Aorta (tissue), 5 donors: ENCODE measurements around the gene TCF19. TPM values are rescaled to one million over a fixed set of nuclear protein-coding genes. Genes with fewer than 3 reads are reported as not detected.
A peak's percentile ranks its signal among the peaks of the same experiment; 100 is the strongest.

Source experiments
- ATAC-seq: fragments of 200-7000 bp; cut with Tn5 transposase; one replicate; pipeline ENCODE4 v1.9.1; 2022; ENCODE audit warnings: moderate library complexity; ENCODE audit not compliant: low FRiP score
- DNase-seq, 2 donors: peaks; one replicate each; pipeline ENCODE4 v3.0.0-alpha.2; 2020
- H3K27ac ChIP-seq, 2 donors: one replicate each; pipeline ENCODE4 v1.5.1; 2013; ENCODE audit warnings: low read length in 2 of 2, mild to moderate bottlenecking in 2 of 2, moderate library complexity in 2 of 2, control low read depth in 1 of 2, inconsistent platforms in 1 of 2, low read depth in 1 of 2
- H3K27me3 ChIP-seq, 2 donors: one replicate each; pipeline ENCODE4 v1.6.1; 2013; ENCODE audit warnings: control low read depth in 1 of 2, low read length in 1 of 2, mild to moderate bottlenecking in 1 of 2, moderate library complexity in 1 of 2; ENCODE audit not compliant: insufficient read depth in 2 of 2, control insufficient read depth in 1 of 2
- H3K36me3 ChIP-seq, 2 donors: one replicate each; pipeline ENCODE4 v1.6.1; 2013; ENCODE audit warnings: control low read depth in 1 of 2, low read length in 1 of 2, mild to moderate bottlenecking in 1 of 2; ENCODE audit not compliant: insufficient read depth in 2 of 2, control insufficient read depth in 1 of 2
- H3K4me1 ChIP-seq, 2 donors: one replicate each; pipeline ENCODE4 v1.6.1; 2013; ENCODE audit warnings: low read length in 2 of 2, control low read depth in 1 of 2, mild to moderate bottlenecking in 1 of 2, moderate library complexity in 1 of 2; ENCODE audit not compliant: insufficient read depth in 2 of 2, control insufficient read depth in 1 of 2
- H3K4me3 ChIP-seq, 2 donors: one replicate each; pipeline ENCODE4 v1.5.1; 2013; ENCODE audit warnings: low read length in 2 of 2, control low read depth in 1 of 2, mild to moderate bottlenecking in 1 of 2
- H3K9me3 ChIP-seq: one replicate; pipeline ENCODE4 v1.6.1; 2013; ENCODE audit warnings: mild to moderate bottlenecking, low read length; ENCODE audit not compliant: control insufficient read depth
- WGBS, 2 donors: extraction: QIAGEN DNeasy Blood & Tissue Kit; methylation state at CpG; one replicate each; pipeline ENCODE4 v1.1.7; 2013; 5-methylcytosine and 5-hydroxymethylcytosine counted together
- intact Hi-C, 2 donors: fragments of 100-400 bp; cut with DNase I; formaldehyde crosslinking; loops; one replicate each; pipeline versions ENCODE4 v1.14.2 to v1.15.0; 2022
- polyA plus RNA-seq, 2 donors: library from polyadenylated mRNA; stranded (reverse); fragments of 200-250 nt; gene quantifications; one replicate each; pipeline ENCODE4 v1.2.3, GENCODE V29; 2013
- total RNA-seq, 2 donors: library from RNA; stranded (reverse); fragmentation: NEBNext Ultra II Directional; extraction: Animal tissue kit (Norgen Biotek cat#: 25700); gene quantifications; one replicate each; pipeline ENCODE4 v1.2.1, GENCODE V29; 2021
- donor health status: healthy with polysubstance abuse.
- donor health status: Bipolar disorder and iron deficiency.
- donor health status: DM: no; HTN: no; CAD: no.
- donor health status: DM: no; HTN: no; CAD: no.
- donor health status: DM: yes; HTN: yes; CAD: no.

The TCF19 gene
- total and polyA plus RNA-seq, 4 donors: 3.1 to 8.3 (median 3.8) TPM

DNA sequence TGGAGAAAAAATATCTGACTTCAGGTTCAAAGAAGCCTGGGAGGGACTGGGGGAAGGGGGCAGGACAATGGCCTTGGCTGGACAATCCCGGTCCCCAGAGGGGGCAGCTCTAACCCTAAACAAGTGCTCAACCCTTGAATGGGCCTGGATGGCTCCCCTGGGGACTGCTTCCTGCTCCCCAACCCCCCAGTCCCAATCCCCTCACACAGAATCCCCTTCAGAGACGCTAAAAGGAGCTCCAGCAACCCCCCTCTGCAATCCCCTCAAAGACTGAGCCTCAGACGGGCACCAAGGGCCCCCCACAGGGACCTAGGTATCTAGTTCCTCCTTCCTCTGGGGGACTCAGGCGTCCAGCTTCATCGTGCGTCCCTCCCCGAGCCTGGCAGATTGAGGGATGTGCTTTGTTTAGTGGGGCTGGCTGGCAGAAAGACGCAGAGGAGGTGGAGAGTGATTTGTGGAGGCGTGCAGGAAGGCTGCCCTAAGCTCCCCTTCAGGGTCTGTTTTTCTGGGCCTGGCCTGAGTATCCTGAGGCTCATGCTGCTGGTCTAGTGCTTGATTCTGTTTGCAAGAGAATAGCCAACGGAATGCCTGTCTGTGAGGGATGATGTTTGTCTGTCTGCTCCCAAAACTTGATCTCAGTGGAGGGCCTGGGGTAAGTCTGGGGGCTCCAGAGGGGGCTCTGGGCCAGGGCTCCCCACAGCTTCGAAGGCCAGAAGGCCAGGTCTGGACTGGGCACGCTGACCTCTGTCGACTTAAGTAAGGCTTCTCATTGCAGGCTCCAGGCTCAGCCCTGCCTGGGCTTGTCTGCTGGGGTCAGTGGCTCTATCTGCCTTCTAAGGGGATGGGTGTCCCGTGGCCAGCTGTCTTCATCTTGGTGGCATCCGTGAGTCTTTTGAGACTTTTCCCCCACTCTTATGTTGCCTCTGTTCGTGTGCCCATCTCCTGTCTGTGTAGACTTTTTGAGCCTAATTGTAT lies 13.8 kb downstream of the TCF19 start:
- H3K27ac ChIP-seq: no peak overlapping the region
- H3K36me3 ChIP-seq: no peaks in the 10 kb centered on the region
- ATAC-seq (no peak), DNase-seq (peak in 1 of 2 donors; percentile 53)
- no peaks in the 10 kb centered on the region for H3K9me3 ChIP-seq
- no peaks in the 10 kb centered on the region for H3K27me3 ChIP-seq
- intact Hi-C loops: no loop called here
- no peaks in the 10 kb centered on the region for H3K4me1 ChIP-seq
- no peak overlapping the region for H3K4me3 ChIP-seq
- WGBS, 2 donors: 71 to 76% methylated on average over 16 of the region's 16 CpGs

DNA sequence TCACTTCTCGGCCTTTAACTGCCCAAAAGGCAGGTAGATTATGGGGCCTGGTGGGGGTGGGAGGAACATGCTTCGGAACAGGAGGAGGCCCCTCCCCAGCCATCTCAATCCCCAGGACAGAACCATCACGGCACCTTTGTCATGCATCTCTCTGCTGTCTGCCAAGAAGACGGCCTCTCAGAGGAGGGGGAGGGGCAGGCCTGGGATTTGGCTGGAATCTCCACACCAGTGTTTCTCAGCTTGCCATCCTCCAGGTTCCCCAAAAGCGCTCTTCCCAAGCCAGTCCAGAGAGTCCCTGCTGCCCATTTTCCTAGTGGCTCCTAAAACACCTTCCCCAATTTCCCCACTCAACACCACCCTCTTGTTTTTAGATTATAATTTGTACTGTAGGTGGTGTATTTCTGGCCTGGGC lies 14.6 kb downstream of the TCF19 start:
- no peaks in the 10 kb centered on the region for H3K36me3 ChIP-seq
- peak in 1 of 2 donors; percentile 9 for DNase-seq
- no peaks in the 10 kb centered on the region for H3K4me1 ChIP-seq
- no peak overlapping the region for H3K27ac ChIP-seq
- H3K4me3 ChIP-seq: no peak overlapping the region
- 60 to 69% methylated on average over 5 of the region's 5 CpGs for WGBS, 2 donors
- intact Hi-C loops: no loop called here
- no peaks in the 10 kb centered on the region for H3K27me3 ChIP-seq
- ATAC-seq: no peak
- no peaks in the 10 kb centered on the region for H3K9me3 ChIP-seq

DNA sequence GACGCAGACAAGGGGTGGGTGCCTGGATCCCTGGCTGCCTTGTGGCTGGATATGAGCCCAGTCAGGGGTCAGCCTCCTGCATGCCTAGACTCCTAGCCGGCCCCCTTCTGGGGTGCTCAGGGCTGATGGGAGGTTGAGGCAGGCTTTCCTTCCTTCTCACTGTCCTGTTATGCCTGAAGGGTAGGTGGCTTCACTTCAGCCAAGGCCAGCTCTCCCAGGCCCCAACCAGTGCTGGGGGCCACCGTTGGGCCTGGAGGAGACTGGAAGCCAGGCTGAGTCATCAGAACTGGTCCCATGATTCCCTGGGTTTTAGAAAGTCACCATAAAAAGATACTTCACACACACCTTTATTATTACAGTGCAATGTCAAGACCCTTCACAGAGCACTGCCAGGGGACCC lies 15.0 kb downstream of the TCF19 start:
- Histone ChIP-seq H3K4me1 (no peaks in the 10 kb centered on the region), H3K4me3 (no peak overlapping the region), H3K36me3 (no peaks in the 10 kb centered on the region), H3K27me3 (no peaks in the 10 kb centered on the region), H3K27ac (no peak overlapping the region), H3K9me3 (no peaks in the 10 kb centered on the region)
- intact Hi-C loops: no loop called here
- ATAC-seq (no peak), DNase-seq (peak in 1 of 2 donors; percentile 53)
- 45 to 47% methylated on average over 3 of the region's 3 CpGs for WGBS, 2 donors

DNA sequence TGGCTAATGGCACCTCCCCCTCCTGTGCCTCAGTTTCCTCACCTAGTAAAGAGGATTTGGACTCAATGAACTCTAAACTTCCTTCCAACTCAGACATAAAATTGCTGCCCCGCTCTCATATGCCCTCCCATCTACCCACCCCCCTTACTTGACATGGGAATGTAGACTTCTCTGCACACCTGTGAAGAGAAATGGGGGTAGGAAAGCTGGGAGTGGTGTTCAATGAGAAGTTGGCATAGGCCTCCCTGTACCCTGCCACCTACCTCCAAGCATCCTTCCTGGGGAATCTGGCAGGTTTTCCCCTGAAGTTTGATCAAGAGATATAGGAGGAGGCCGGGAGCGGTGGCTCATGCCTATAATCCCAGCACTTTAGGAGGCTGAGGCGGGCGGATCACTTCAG lies 16.0 kb downstream of the TCF19 start:
- ATAC-seq (no peak), DNase-seq (peak in 1 of 2 donors; percentile 15)
- no peak overlapping the region for H3K4me3 ChIP-seq
- H3K27me3 ChIP-seq: no peaks in the 10 kb centered on the region
- no peak overlapping the region for H3K27ac ChIP-seq
- H3K4me1 ChIP-seq: no peaks in the 10 kb centered on the region
- 88 to 93% methylated on average over 5 of the region's 5 CpGs for WGBS, 2 donors
- H3K9me3 ChIP-seq: no peaks in the 10 kb centered on the region
- intact Hi-C loops: no loop called here
- H3K36me3 ChIP-seq: no peaks in the 10 kb centered on the region

DNA sequence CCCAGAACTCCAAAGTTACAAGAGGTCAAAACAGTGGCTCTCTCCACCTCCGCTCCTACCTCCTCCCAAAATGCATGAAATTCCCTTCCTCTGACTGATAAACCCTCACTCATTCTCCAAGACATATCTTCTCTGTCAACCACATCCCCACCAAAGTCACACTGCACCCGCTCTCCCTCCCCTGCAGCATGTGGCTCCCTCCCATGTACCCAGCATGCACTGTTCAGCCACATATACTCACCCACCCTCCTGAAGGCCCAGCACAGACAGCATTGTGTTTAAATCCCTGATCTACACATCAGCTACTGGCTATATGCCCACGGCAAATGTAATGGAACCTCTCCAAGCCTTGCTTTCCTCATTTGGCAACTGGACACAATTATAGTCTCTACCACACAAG lies 17.6 kb downstream of the TCF19 start:
- no peaks in the 10 kb centered on the region for H3K27me3 ChIP-seq
- H3K4me1 ChIP-seq: no peaks in the 10 kb centered on the region
- DNase-seq (peak in 1 of 2 donors; percentile 61), ATAC-seq (no peak)
- no peaks in the 10 kb centered on the region for H3K9me3 ChIP-seq
- no peak overlapping the region for H3K4me3 ChIP-seq
- intact Hi-C loops: no loop called here
- WGBS, 2 donors: 71 to 75% methylated on average over 3 of the region's 3 CpGs
- no peaks in the 10 kb centered on the region for H3K36me3 ChIP-seq
- no peak overlapping the region for H3K27ac ChIP-seq

DNA sequence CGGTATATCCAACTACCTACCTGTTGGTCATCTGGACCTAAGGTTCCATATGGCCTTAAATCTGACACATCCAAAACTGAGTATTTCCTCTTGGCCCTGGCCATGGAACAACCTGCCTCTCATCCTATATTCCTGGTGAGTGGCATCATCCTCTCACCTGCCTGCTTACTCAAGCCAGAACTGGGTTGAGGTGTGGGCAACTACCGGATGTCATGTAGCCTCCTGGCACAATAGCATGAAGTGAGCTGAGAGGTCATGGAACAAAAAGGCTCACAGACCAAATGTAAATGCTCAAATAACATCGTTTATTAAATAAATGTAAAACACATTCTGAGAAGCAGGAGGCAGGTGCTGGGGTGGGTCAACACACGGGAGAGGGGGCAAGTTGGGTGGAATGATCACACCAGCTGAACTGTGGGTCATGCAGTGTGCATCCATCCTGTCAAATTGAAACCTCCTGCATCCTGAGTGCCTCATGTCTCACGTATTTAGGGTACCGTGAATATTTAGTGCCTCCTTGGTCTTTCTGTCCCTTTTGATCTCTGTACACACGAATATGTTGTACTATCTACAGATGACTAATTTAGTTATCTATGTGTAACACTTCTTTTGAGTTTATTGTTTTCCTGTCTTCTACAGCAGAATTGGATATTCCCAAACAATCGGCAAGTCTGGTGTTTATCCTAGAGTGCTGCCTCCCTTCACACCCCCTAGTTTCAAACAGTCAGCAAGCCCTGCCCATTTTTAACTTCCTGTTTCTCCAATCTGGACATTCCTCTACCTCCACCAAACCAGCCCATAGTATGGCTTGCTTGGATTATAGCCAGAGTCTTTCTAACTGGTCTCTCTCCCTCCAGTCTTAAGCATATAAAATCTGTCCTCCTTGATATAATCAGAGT lies 20.0 kb downstream of the TCF19 start:
- no peak for ATAC-seq
- Histone ChIP-seq H3K36me3 (no peaks in the 10 kb centered on the region), H3K4me3 (no peak overlapping the region), H3K9me3 (no peaks in the 10 kb centered on the region), H3K27me3 (no peaks in the 10 kb centered on the region), H3K27ac (no peak overlapping the region), H3K4me1 (no peaks in the 10 kb centered on the region)
- 63 to 74% methylated on average over 8 of the region's 8 CpGs for WGBS, 2 donors
- intact Hi-C loops: no loop called here
- peak in 1 of 2 donors; percentile 5 for DNase-seq

DNA sequence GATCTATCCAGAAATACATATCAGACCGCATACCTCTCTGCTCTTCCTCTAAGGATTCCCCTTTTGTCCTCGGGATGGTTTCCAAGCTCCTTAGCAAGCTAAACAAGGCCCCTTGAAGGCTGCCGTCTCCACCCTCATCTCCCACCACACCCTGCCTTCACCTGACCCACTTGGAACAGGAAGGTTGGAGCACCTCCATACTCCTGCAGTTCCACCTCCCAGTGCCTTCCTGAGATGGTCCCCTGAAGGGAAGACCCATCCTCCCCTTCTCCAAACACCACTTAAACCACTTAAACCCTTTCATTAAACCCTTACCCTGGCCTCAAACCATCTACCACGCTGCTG lies 20.6 kb downstream of the TCF19 start:
- WGBS, 2 donors: 71 to 81% methylated on average over 4 of the region's 4 CpGs
- Histone ChIP-seq H3K27ac (no peak overlapping the region), H3K4me1 (no peaks in the 10 kb centered on the region), H3K9me3 (no peaks in the 10 kb centered on the region), H3K36me3 (no peaks in the 10 kb centered on the region), H3K27me3 (no peaks in the 10 kb centered on the region), H3K4me3 (no peak overlapping the region)
- ATAC-seq: no peak
- DNase-seq: peak in 1 of 2 donors; percentile 34
- intact Hi-C loops: no loop called here

DNA sequence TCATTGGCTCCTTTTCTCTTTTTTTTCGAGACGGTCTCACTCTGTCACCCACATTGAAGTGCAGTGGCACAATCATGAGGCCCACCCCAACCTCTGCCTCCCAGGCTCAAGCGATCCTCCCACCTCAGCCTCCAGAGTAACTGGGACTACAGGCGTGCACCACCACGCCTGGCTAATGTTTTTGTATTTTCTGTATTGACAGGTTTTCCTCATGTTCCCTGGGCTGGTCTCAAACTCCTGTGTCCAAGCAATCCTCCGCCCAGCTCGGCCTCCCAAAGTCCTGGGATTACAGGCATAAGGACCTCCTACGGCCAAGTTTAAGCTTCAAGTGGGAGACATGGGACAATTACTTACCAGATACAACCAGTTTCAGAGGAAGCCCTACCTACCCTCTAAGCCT lies 21.5 kb downstream of the TCF19 start:
- 96 to 97% methylated on average over 8 of the region's 8 CpGs for WGBS, 2 donors
- H3K27ac ChIP-seq: no peak overlapping the region
- no peaks in the 10 kb centered on the region for H3K27me3 ChIP-seq
- H3K4me3 ChIP-seq: no peak overlapping the region
- no peaks in the 10 kb centered on the region for H3K9me3 ChIP-seq
- H3K4me1 ChIP-seq: no peaks in the 10 kb centered on the region
- H3K36me3 ChIP-seq: no peaks in the 10 kb centered on the region
- DNase-seq (peak in 1 of 2 donors; percentile 61), ATAC-seq (no peak)
- intact Hi-C loops: no loop called here
